Stimulated activated CD4-positive, alpha-beta T cell treated with anti-CD3 and anti-CD28 coated beads, Interleukin-15, amount 100 ng/mL, for 1 hour (primary cell): ENCODE data around the gene OR8S1.
A peak's percentile ranks its signal among the peaks of the same experiment; 100 is the strongest.
"Not testable (repeated sequence)": the region's sequence is repeated elsewhere in the genome, so short reads cannot be mapped to it uniquely, and the experiment has no call there.

ENCODE experiments used
- DNase-seq, 2 donors: peaks; one replicate each; pipeline ENCODE4 v3.0.0-alpha.2; 2020; ENCODE audit warnings: low read depth in 1 of 2, low spot score in 1 of 2

OR8S1 gene

DNA sequence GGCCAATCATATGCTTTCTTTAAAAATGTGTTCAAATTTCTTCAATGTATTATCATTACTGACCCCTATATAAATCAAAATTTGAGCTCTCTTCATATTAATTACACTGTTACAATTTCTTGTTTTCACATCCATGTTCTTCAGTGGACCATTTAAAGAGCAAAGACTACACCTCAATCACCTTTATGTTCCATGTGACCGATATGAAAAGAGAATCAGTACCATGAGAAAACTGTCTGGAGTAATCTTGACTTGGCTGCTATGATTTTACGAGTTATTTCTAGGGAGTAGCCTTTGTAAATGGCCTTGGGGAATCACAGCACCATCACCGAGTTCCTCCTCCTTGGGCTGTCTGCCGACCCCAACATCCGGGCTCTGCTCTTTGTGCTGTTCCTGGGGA lies at the start of gene OR8S1:
TSS of gene OR8S1 (plus strand) at position 301 of the 400 bp plus-strand sequence. CDS start at position 301, 0 bp downstream.
- no peak for DNase-seq

GRCh38 chr12:48482198-48482597 lies 43.2 kb upstream of the OR8S1 start, which contains the start of gene C12orf54:
Gene C12orf54 (plus strand): TSS chr12:48482498. CDS start chr12:48483297, 799 bp downstream.
- DNase-seq, result no peak

DNA sequence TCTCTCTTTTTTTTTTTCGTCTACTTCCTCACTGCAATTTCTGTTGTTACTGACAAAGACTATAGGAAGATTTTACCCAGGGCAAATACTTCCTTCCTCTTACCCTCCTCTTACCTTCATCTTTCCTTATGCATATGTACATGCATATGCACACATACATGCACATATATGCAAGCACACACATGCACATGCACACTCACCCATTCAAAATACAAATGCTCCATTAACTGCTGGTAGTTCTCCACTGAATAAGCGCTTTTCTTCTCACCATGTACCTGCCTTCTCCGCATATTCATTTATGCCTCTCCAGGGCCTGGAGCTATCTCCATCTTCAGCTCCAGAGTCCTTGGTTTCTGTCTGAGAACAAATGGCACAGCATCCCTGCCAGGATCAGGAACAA lies 42.5 kb upstream of the OR8S1 start:
- no peak for DNase-seq

DNA sequence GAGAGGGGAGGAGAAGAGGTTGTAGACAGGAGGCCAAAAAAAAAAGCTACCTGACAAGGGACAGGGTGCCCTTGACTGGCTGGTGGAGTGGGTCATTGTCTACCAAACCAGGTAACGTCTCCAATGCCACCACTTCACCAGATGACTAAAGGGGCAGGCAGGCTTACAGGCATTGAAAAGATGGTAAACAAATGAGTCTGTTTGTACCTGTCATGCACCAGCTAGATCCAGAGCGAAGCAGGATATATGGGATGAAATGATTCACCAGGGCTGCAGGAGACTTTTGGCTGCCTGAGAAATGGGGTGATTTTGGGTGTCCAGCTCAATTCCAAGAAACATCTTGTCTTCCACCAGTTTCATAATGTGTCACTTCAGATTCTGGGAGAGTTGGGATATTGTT lies 39.2 kb upstream of the OR8S1 start:
- no peak for DNase-seq

GRCh38 chr12:48486679-48487078 lies 38.8 kb upstream of the OR8S1 start:
- no peak for DNase-seq

DNA sequence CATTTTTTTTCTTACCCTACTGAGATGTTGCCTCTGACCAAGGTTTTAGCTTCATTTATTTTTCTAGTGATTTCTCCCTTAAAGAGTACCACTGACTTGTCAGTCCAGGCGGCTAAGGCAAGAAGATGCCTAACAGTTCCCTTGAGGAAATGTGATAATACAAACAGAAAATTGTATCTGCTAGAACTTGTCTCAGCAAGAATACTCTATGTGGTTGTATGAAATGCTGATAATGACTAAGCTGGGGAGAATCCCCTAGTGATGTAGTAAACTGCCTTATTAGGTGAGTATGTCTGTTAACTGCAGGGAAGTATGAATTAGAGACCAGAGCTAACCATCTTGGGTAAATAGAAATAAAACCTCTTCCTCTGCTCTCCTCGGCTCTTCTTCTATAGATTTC lies 36.4 kb upstream of the OR8S1 start:
- no peak for DNase-seq

DNA sequence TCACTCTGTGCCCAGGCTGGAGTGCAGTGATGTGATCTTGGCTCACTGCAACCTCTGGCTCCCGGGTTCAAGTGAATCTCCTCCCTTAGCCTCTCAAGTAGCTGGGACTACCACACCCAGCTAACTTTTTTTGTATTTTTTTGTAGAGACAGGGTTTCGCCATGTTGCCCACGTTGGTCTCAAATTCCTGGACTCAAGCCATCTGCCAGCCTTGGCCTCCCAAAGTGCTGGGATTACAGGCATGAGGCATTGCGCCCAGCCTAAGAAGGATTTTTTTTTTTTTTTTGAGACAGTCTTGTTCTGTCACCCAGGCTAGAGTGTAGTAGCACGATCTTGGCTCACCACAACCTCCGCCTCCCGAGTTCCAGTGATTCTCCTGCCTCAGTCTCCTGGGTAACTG lies 36.0 kb upstream of the OR8S1 start:
- DNase-seq, result not testable (repeated sequence)

GRCh38 chr12:48500281-48500680 lies 25.2 kb upstream of the OR8S1 start:
- DNase-seq, result not testable (repeated sequence)

- DNase-seq, result not testable (repeated sequence)
These were observed 18.6 kb upstream of the OR8S1 start for GRCh38 chr12:48506836-48507235.

DNA sequence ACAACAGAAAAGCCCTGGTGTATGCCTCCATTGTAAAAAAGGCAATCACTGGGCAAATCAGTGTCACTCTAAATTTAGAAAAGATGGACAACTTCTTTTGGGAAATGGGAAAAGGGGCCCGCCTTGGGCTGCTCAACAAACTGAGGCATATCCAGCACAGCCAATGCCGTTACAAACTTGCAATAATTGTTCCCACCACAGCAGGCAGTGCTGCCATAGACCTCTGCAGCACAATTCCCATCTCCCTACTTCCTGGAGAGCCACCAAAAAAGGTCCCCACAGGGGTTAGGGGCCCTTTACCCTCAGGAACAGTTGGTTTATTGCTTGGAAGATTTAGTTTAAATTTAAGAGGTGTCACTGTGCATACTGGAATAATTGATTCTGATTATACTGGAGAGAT lies 16.4 kb upstream of the OR8S1 start:
- no peak for DNase-seq

DNA sequence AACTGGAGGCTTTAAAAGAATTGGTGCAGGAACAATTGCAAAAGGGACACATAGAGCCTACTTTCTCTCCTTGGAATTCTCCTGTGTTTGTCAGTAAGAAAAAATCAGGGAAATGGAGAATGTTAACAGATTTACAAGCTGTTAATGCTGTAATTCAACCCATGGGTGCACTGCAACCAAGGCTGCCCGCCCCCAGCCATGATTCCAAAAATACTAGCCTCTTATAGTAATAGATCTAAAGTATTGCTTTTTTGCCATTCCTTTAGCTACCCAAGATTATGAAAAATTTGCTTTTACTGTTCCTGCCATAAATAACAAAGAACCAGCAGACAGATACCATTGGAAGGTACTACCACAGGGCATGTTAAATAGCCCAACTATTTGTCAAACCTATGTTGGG lies 15.3 kb upstream of the OR8S1 start:
- no peak for DNase-seq

DNA sequence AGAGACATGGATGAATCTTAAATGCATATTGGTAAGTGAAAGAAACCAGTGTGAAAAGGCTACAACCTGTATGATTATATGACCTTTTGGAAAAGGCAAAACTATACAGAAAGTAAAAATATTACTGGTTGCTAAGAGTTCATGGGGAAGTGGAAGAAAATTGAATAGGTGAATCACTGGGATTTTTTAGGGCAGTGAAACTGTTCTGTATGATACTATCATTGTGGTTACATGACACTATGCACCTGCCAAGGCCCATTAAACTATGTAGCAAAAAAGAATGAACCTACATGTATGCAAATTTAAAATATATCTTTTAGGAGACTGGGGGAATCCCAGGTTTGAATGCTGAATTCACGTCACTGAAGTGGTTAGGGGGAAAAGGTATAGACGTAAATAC lies 12.6 kb upstream of the OR8S1 start:
- no peak for DNase-seq

- no peak for DNase-seq
These were observed 10.7 kb upstream of the OR8S1 start for GRCh38 chr12:48514728-48515127.

- not testable (repeated sequence) for DNase-seq
These were observed 5.1 kb upstream of the OR8S1 start for GRCh38 chr12:48520381-48520780.

DNA sequence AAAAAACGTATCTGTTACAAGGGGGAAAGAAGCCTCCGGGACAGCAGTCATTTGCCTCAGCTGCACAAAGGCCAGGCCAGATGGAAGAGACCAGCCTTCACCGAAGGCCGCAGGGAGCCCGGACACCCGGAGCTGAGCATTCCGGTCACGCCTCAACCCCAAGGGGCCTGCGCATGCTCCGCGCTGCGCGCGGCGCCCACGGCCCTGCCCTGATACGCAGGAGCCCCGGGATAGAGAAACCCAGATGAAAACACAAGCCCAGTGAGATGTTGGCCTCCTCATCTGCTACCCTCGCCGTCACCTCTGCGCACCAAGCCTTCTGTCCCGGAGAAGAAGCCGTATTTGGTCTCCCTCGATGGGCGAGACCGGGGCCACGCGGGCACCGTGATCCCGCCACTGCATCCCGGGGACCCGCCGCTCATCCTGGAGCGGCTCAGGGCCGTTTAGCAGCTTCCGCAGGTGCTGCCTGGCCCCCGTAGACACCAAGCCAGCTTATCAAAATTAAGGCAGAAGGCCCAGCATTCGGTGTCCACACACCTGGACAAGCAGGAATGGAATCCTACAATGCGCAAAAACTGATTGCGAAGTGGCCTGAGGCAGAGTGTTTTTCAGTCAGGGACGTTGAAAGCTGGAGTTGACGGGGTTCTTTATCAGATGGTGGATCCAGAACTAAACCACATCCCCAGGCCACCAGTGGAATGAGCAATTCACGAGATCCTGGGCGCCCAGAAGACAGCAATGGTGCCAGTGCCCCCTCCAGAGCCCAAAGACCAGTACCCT lies 2.6 kb downstream of the OR8S1 start:
- no peak for DNase-seq

GRCh38 chr12:48532601-48533000 lies 7.2 kb downstream of the OR8S1 start:
- no peak for DNase-seq

- DNase-seq, result no peak
These were observed 11.2 kb downstream of the OR8S1 start for GRCh38 chr12:48536602-48537001.

DNA sequence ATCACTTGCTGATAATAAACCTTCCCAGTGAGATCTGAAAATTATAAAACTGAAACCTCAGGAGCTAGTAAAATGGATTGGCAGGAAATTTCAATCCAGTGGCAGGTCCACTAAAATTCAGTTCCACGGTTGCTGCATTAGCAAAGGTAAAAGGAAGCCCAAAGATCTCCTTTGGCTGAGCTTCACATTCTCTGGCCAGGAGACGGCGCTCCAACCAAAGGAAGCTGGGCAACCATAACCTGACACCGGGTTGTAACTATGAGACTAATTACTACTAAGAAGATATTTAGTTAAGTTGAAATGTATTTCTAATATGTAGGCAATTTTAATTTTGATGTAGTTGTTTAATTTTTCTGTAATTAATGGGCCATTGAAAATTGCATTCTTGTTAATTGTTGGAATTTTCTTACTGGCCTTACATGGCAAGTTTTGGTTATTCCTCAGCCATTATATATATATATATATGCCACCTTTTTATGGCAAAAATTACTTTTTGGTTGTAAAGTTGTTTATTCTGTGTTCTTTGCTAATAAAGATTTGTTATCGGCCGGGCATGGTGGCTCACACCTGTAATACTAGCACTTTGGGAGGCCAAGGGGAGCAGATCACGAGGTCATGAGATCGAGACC lies 17.0 kb downstream of the OR8S1 start:
- peak; percentile 11 to 12 for DNase-seq

DNA sequence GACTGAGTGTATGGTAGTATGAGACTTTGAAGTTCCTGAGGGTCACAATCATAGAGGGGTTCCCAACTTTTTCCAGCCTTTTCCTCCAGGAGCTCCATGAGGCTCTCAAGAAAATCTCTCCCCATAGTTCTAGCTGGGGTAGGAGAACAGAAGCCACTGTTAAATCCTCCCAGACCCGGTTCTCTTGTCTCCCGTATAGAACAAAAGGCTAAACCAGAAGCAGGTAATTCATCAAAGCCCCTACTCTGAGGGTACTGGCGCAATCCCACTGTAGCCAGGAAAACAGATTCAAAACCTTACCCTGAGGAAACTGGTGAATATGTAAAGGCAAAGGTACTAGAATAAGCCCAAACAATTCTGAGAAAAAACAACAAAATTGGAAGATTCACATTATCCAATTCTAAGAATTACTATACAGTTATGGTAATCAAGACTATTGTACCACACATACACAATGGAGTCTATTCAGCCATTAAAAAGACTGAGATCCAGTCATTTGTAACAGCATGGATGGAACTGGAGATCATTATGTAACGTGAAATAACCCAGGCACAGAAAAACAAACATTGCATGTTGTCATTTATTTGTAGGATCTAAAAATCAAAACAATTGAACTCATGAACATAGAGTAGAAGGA lies 20.5 kb downstream of the OR8S1 start:
- no peak for DNase-seq

GRCh38 chr12:48547012-48547411 lies 21.6 kb downstream of the OR8S1 start:
- DNase-seq, result not testable (repeated sequence)

- not testable (repeated sequence) for DNase-seq
These were observed 26.2 kb downstream of the OR8S1 start for GRCh38 chr12:48551636-48552035.
